Skeletal muscle tissue (tissue), 2 donors: ENCODE results near the gene ATP13A1. TPM values are rescaled to one million over a fixed set of nuclear protein-coding genes. Genes with fewer than 3 reads are reported as not detected.

Experiments used
- small RNA-seq: library from RNA; depleted of rRNA; stranded (forward); fragments of <200 nt; gene quantifications from one replicate; pipeline ENCODE3, GENCODE V24; 2014
- total RNA-seq: library from RNA; depleted of rRNA; stranded (reverse); fragments of >200 nt; gene quantifications from one replicate; pipeline ENCODE4 v1.2.3, GENCODE V29; 2014

ATP13A1 gene
- total RNA-seq, 1 donor from 2014 or later, result 23.0 TPM

Small RNAs within 50 kb of the gene (small RNA-seq; reads per million reads assigned to genes)
- gene AC011458.2, result not detected

Other genes starting within 250 kb of the ATP13A1 start
- not detected for gene TSSK6, start 148.1 kb downstream of the ATP13A1 start, total RNA-seq
- 169 TPM for gene NDUFA13, start 147.5 kb downstream of the ATP13A1 start, total RNA-seq
- gene YJEFN3, start 134.8 kb downstream of the ATP13A1 start, total RNA-seq, result 0.52 TPM
- 11.0 TPM for gene CILP2, start 125.4 kb downstream of the ATP13A1 start, total RNA-seq
- gene PBX4, start 45.0 kb downstream of the ATP13A1 start, total RNA-seq, result 1.6 TPM
- gene LPAR2, start 35.5 kb downstream of the ATP13A1 start, total RNA-seq, result 1.6 TPM
- 3.7 TPM for gene GMIP, start 20.0 kb downstream of the ATP13A1 start, total RNA-seq
- gene ZNF101, start 5.2 kb upstream of the ATP13A1 start, total RNA-seq, result 4.7 TPM
- gene ZNF14, start 69.4 kb upstream of the ATP13A1 start, total RNA-seq, result 6.8 TPM
- 20.9 TPM for gene ZNF506, start 158.1 kb upstream of the ATP13A1 start, total RNA-seq
- gene ZNF253, start 202.2 kb upstream of the ATP13A1 start, total RNA-seq, result 7.3 TPM
- gene ZNF93, start 237.3 kb upstream of the ATP13A1 start, total RNA-seq, result 7.3 TPM